HepG2 (cell line): ENCODE measurements around the gene RARA. TPM values are rescaled to one million over a fixed set of nuclear protein-coding genes. Genes with fewer than 3 reads are reported as not detected.

Experiments
- AGO2 ChIP-seq: fragments of 200-400 bp; formaldehyde crosslinking; optimal IDR thresholded peaks from 2 replicates; pipeline ENCODE3; 2017; ENCODE audit warnings: mild to moderate bottlenecking, low read depth, low read length, moderate library complexity
- CAMTA2 ChIP-seq: sonication (generic); formaldehyde crosslinking; IDR thresholded peaks from 2 replicates; pipeline ENCODE4 v1.4.0; 2020; ENCODE audit warnings: mild to moderate bottlenecking, missing genetic modification reagents, borderline replicate concordance
- HMGXB4 ChIP-seq, 2 experiments: sonication (generic) in 1 of 2; formaldehyde crosslinking in 1 of 2; IDR thresholded peaks; 2 replicates each; pipeline versions ENCODE4 v1.4.0 to v1.6.1; 2018 to 2020; ENCODE audit warnings: missing genetic modification reagents in 2 of 2, borderline replicate concordance in 1 of 2, low read depth in 1 of 2, mild to moderate bottlenecking in 1 of 2, missing biosample characterization in 1 of 2
- HNRNPK ChIP-seq: fragments of 200-400 bp; formaldehyde crosslinking; IDR thresholded peaks from 2 replicates; pipeline ENCODE4 v1.6.1; 2018; ENCODE audit warnings: low read length, low read depth, moderate library complexity, mild to moderate bottlenecking; ENCODE audit not compliant: poor library complexity, severe bottlenecking
- HOMEZ ChIP-seq: IDR thresholded peaks from 2 replicates; pipeline ENCODE4 v1.6.1; 2016; ENCODE audit warnings: low read depth
- MAX ChIP-seq: IDR thresholded peaks from 2 replicates; pipeline ENCODE4 v1.6.1; 2012; ENCODE audit warnings: inconsistent platforms
- NFYC ChIP-seq: IDR thresholded peaks from 2 replicates; pipeline ENCODE4 v1.6.1; 2016; ENCODE audit warnings: missing genetic modification reagents, missing compliant biosample characterization
- PITX1 ChIP-seq: sonication (generic); formaldehyde crosslinking; IDR thresholded peaks from 2 replicates; pipeline ENCODE4 v1.5.1; 2020; ENCODE audit warnings: mild to moderate bottlenecking, missing genetic modification reagents
- POGZ ChIP-seq: sonication (generic); formaldehyde crosslinking; IDR thresholded peaks from 2 replicates; pipeline ENCODE4 v1.4.0; 2020; ENCODE audit warnings: mild to moderate bottlenecking, missing genetic modification reagents
- RAD21 ChIP-seq: fragments of 450-650 bp; formaldehyde crosslinking; IDR thresholded peaks from 2 replicates; pipeline ENCODE4 v1.5.0; 2020; ENCODE audit warnings: mild to moderate bottlenecking
- SPEN ChIP-seq: sonication (generic); formaldehyde crosslinking; IDR thresholded peaks from 2 replicates; pipeline ENCODE4 v1.5.1; 2020; ENCODE audit warnings: low read depth, mild to moderate bottlenecking, missing genetic modification reagents
- TRIM24 ChIP-seq: sonication (generic); formaldehyde crosslinking; IDR thresholded peaks from 2 replicates; pipeline ENCODE4 v1.8.0; 2022; ENCODE audit warnings: mild to moderate bottlenecking, missing genetic modification reagents
- YY1 ChIP-seq: IDR thresholded peaks from 2 replicates; pipeline ENCODE4 v1.6.1; 2011; ENCODE audit warnings: low read length, low read depth, moderate library complexity, mild to moderate bottlenecking; ENCODE audit not compliant: insufficient read depth, insufficient replicate concordance
- ZBTB38 ChIP-seq: sonication (generic); formaldehyde crosslinking; IDR thresholded peaks from 2 replicates; pipeline ENCODE4 v1.5.1; 2020; ENCODE audit warnings: mild to moderate bottlenecking, missing genetic modification reagents
- ZMAT5 ChIP-seq: sonication (generic); formaldehyde crosslinking; IDR thresholded peaks from 2 replicates; pipeline ENCODE4 v1.5.0; 2020; ENCODE audit warnings: mild to moderate bottlenecking, low read depth, missing genetic modification reagents, borderline replicate concordance
- ZNF18 ChIP-seq: sonication (generic); formaldehyde crosslinking; IDR thresholded peaks from 2 replicates; pipeline ENCODE4 v1.8.0; 2022; ENCODE audit warnings: mild to moderate bottlenecking, missing genetic modification reagents; ENCODE audit not compliant: insufficient replicate concordance
- ZNF768 ChIP-seq: sonication (generic); formaldehyde crosslinking; IDR thresholded peaks from 2 replicates; pipeline ENCODE4 v1.4.0; 2020; ENCODE audit warnings: missing genetic modification reagents
- ZNF782 ChIP-seq: sonication (generic); formaldehyde crosslinking; IDR thresholded peaks from 2 replicates; pipeline ENCODE4 v1.4.0; 2020; ENCODE audit warnings: missing genetic modification reagents, mild to moderate bottlenecking, borderline replicate concordance
- polyA plus RNA-seq, 8 experiments: library from polyadenylated mRNA; depleted of rRNA in 3 of 8; stranded (reverse) in 7 of 8; unstranded in 1 of 8; fragments of >200 nt; fragmentation: Illumina TruSeq in 4 of 8; extraction: Trizol in 4 of 8; gene quantifications; 2 replicates each; pipeline versions ENCODE4 v1.2.1 to v1.2.3, GENCODE V29; 2011 to 2016; ENCODE audit warnings: low read depth in 4 of 8, missing spikeins in 1 of 8, mixed read lengths in 1 of 8; ENCODE audit not compliant: insufficient read depth in 1 of 8
- total RNA-seq, 5 experiments: library from RNA; depleted of rRNA; stranded (reverse); fragments of >200 nt; fragmentation: Illumina TruSeq; extraction: Trizol; gene quantifications; 2 replicates each; pipeline ENCODE4 v1.2.3, GENCODE V29; 2016; ENCODE audit warnings: low read depth in 1 of 5

Gene RARA
- total and polyA plus RNA-seq, 2 of the 13 experiments (the other 11 are each of a cell fraction or from before 2014, with no cell fraction given): 6.4 to 8.6 TPM

- TF ChIP-seq SPEN (peak; percentile 63; the same call in 1 of the 2 replicates), YY1 (no peak), ZMAT5 (no peak), HMGXB4 (CRISPR knock-in tag; IDR thresholded peaks at IDR 0.05; ENCODE audit: borderline replicate concordance in 1 of 2, low read depth in 1 of 2) (peak in 1 of 2 experiments; percentile 43), ZNF782 (CRISPR knock-in tag) (no peak), AGO2 (no peak), ZNF18 (CRISPR knock-in tag) (no peak), POGZ (no peak), ZBTB38 (peak; percentile 0; the same call in 1 of the 2 replicates), PITX1 (CRISPR knock-in tag) (peak; percentile 56; the same call in 1 of the 2 replicates), RAD21 (CRISPR knock-in tag) (no peak), HNRNPK (peak; percentile 14), MAX (peak; percentile 66), ZNF768 (CRISPR knock-in tag) (peak; percentile 36; the same call in 1 of the 2 replicates), HOMEZ (CRISPR knock-in tag) (no peak), TRIM24 (no peak), CAMTA2 (CRISPR knock-in tag) (no peak), NFYC (no peak)
Measured at GRCh38 chr17:40341808-40342503, 33.0 kb downstream of the RARA start (continued).
